A673 (cell line): ENCODE measurements around the gene THOC6.

ENCODE experiments used
- CTCF ChIP-seq: fragments of 300-800, 200-600 bp; sonication (generic); conservative IDR thresholded peaks from 2 replicates; pipeline ENCODE4 v1.5.1; 2017; ENCODE audit warnings: low read depth, mild to moderate bottlenecking, antibody characterized with exemption, low read length, moderate library complexity, mixed read lengths
- EZH2 ChIP-seq: fragments of 200-600 bp; sonication (generic); IDR thresholded peaks from 2 replicates; pipeline ENCODE4 v1.6.1; 2017; ENCODE audit warnings: borderline replicate concordance, low read depth, mild to moderate bottlenecking, mixed read lengths, antibody characterized with exemption, low read length; ENCODE audit not compliant: poor library complexity, severe bottlenecking

- TF ChIP-seq CTCF (no peak), EZH2 (no peak)
Observed at GRCh38 chr16:3056336-3057180, 32.7 kb downstream of the THOC6 start.
